T-helper 2 cell treated with Interferon-gamma antibody and Interleukin-4, amounts not matched to agents 100 ng/mL and 5 ng/mL, for 36 hours (primary cell): ENCODE results near the gene KY. TPM values are rescaled to one million over a fixed set of nuclear protein-coding genes. Genes with fewer than 3 reads are reported as not detected.

Experiments used
- intact Hi-C: fragments of 100-400 bp; cut with micrococcal nuclease; formaldehyde crosslinking; loops from one replicate; pipeline ENCODE4 v1.15.1; 2023
- total RNA-seq: library from RNA; stranded (reverse); gene quantifications from 2 replicates; pipeline ENCODE4 v1.2.3, GENCODE V29; 2022

Gene KY
- total RNA-seq, 1 donor from 2014 or later = not detected

DNA sequence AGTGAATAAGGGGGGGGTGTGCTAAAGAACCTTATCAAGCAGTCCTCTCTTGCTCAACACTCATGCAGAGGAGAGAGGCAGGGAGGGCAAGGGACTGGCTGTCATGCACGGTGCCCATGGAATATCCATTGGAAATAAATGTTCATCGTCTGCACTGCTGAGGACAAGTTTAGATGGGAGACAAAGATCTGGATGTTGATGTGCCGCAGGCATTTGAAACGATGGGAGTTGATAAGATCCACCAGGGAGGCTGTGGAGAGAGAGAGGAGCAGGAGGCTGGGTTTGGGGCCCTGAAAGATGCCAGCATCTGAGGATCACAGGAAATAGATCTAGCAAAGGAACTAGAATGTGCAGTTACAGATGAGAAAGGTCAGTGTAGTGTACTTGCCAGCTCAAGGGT lies 88.8 kb downstream of the KY start:
- intact Hi-C loops = no loop called here

DNA sequence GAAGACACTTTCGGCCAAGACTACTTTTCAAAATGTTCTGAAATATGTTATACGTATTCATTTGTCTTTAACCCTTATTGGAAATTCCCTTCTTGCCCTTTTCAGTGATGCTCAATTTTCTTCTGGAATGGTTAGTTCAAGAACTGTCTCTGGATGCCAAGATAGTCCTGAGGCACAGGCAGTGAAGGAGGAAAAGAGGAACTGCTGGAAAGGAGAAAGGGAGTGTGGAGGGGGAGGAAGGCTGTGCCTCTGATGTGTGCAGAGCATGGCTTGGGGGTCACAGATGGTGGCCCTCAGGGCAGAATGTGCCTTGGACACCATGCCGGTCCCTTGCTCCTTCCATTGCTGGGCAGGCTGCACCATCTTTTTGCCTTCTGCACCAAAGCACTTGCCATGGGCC lies 91.2 kb downstream of the KY start:
- intact Hi-C loops = no loop called here

Other genes with a start within 250 kb of the KY start
- gene ANAPC13, start 165.0 kb downstream of the KY start, total RNA-seq = 25.1 and 27.9 TPM in 2 replicates
- 21.9 and 27.0 TPM in 2 replicates for gene CEP63, start 165.0 kb downstream of the KY start, total RNA-seq
- gene EPHB1, start 144.2 kb upstream of the KY start, total RNA-seq = 0.43 and 0.66 TPM in 2 replicates